NT2/D1 (cell line): Measurements from ENCODE around the gene HPS3.

Experiments
- DNase-seq: peaks from one replicate; pipeline ENCODE4 v3.0.0-alpha.2; 2011; ENCODE audit warnings: low read depth, low spot score
- H3K27me3 ChIP-seq: 2 replicates; pipeline ENCODE4 v1.6.0; 2011; ENCODE audit warnings: mild to moderate bottlenecking; ENCODE audit not compliant: insufficient read length, insufficient read depth
- H3K36me3 ChIP-seq: 2 replicates; pipeline ENCODE4 v1.6.1; 2011; ENCODE audit warnings: mild to moderate bottlenecking, low read length, mixed read lengths; ENCODE audit not compliant: insufficient read depth, insufficient read length
- H3K4me1 ChIP-seq: 2 replicates; pipeline ENCODE4 v1.5.1; 2011; ENCODE audit not compliant: insufficient read depth, insufficient read length
- H3K4me3 ChIP-seq: 2 replicates; pipeline ENCODE4 v1.5.1; 2011; ENCODE audit warnings: low read depth; ENCODE audit not compliant: insufficient read length
- H3K9ac ChIP-seq: 2 replicates; pipeline ENCODE4 v1.6.0; 2011; ENCODE audit warnings: low read depth; ENCODE audit not compliant: insufficient read length
- H3K9me3 ChIP-seq: 2 replicates; pipeline ENCODE4 v1.5.1; 2011; ENCODE audit warnings: mild to moderate bottlenecking, low read length; ENCODE audit not compliant: insufficient read depth
- SUZ12 ChIP-seq: IDR thresholded peaks from 2 replicates; pipeline ENCODE4 v1.6.1; 2011; ENCODE audit not compliant: insufficient read length, insufficient read depth; ENCODE audit errors: extremely low read depth
- YY1 ChIP-seq: IDR thresholded peaks from 2 replicates; pipeline ENCODE4 v1.6.1; 2011; ENCODE audit not compliant: insufficient read length, insufficient read depth
- ZNF274 ChIP-seq: IDR thresholded peaks from 2 replicates; pipeline ENCODE4 v1.6.1; 2011; ENCODE audit warnings: mild to moderate bottlenecking, low read depth, low read length

Gene HPS3

GRCh38 chr3:149221783-149222517 lies 92.5 kb downstream of the HPS3 start, which contains the start of gene CP:
CP (minus strand) TSS chr3:149221829; CDS start chr3:149221792, 37 bp downstream.
- H3K4me1 ChIP-seq: no peaks in the 10 kb centered on the region
- TF ChIP-seq ZNF274 (no peak), YY1 (no peak), SUZ12 (no peak)
- H3K9me3 ChIP-seq: 0 out of 2 replicates have a peak, but pooled peaks cover 8% of the 10 kb centered on the region
- no peak within 1 kb of the TSS for H3K9ac ChIP-seq
- no peaks in the 10 kb centered on the region for H3K27me3 ChIP-seq
- DNase-seq: no peak
- no peaks in the 10 kb centered on the region for H3K36me3 ChIP-seq
- H3K4me3 ChIP-seq: no peak within 1 kb of the TSS
